SKM-1 (cell line): ENCODE results near the gene NTPCR.
"Not testable (repeated sequence)": the region's sequence is repeated elsewhere in the genome, so short reads cannot be mapped to it uniquely, and the experiment has no call there.

Experiments
- DNase-seq: peaks from one replicate; lab custom pipeline; 2025; ENCODE audit not compliant: unreplicated experiment; lab: John Stamatoyannopoulos, UW

NTPCR gene

GRCh38 chr1:232983375-232983774 is 33.0 kb downstream of the NTPCR start:
- DNase-seq = no peak

DNA sequence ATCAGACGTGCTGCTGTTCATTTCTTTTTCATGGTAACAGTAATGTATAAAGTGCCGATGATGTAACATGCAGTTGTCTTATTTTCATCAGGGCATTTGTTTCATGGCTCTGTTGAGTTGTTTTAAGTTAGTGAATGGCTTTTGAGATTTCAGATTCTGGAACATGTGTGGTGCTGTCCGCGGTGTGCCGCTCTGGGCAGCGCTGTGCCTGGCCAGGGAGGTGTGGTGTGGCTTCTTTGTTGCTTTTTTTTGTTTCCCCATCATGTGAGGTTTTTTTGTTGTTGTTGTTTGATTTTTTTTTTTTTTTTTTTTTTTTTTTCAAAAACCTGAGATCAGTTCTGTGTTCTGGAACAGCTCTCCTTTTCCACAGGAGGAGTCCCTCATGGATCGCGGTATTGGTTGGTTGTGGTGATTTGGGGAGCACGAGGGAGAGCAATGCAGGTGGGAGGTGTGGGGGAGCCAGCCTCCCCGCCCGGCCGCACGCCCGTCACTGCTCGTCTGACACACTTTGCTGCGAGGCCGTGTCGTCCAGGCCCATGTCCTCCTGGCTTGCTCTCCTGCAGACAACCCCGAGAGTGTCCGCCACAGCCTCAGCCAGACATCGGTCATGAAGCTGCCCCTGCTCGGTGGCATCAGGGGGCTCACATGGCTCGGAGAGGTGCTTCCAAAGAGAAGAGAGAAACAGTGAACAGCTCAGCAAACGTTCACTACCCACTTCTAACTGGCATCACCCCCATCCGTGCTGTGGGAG is 33.6 kb downstream of the NTPCR start:
- no peak for DNase-seq

- DNase-seq = no peak
These were observed 34.4 kb downstream of the NTPCR start for GRCh38 chr1:232984577-232985425.

- DNase-seq = no peak
These were observed 35.6 kb downstream of the NTPCR start for GRCh38 chr1:232985882-232986526.

DNA sequence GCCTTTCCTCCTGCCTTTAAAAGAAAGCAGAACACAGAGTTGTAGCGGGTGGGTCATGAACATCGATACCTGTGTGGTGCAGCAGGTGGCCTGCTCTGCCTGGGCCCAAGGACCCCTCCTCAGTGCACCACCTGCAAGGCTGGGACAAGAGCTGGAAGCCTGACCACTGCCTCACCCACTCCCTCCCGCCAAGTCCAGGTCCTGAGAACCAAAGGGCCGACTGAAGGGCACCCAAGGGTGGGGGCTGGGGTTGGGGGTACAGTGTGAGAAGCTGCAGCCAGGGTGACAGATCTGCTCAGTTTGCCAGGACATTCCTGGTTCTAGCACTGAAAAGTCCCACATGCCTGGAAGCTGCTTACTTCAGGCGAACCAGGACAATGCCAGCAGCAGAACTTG is 36.1 kb downstream of the NTPCR start:
- DNase-seq = no peak

GRCh38 chr1:232987046-232987773 is 36.8 kb downstream of the NTPCR start:
- no peak for DNase-seq

GRCh38 chr1:232987774-232988140 is 37.3 kb downstream of the NTPCR start:
- DNase-seq = no peak

DNA sequence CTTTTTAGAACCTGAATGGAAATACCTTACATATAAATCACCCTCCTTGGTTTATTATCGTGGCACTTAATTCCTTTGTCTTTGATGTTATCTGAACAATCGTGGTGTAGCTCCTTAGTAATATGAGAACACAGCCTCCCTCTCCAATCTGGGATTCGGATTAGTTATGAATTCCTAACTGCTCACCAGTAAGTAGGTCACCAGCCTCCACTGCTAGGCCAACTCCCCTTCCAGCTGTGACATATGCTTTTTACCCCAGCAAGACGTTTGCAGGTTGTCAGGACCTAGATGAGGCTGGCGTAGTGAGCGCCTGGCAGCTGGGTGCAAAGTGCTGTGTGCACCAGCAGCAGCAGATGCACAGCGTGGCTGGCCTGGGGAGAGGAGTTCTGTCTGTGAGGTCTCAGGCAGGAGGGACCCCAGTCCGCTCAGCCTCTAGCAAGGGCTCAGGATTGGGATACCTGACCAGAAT is 38.2 kb downstream of the NTPCR start:
- no peak for DNase-seq

DNA sequence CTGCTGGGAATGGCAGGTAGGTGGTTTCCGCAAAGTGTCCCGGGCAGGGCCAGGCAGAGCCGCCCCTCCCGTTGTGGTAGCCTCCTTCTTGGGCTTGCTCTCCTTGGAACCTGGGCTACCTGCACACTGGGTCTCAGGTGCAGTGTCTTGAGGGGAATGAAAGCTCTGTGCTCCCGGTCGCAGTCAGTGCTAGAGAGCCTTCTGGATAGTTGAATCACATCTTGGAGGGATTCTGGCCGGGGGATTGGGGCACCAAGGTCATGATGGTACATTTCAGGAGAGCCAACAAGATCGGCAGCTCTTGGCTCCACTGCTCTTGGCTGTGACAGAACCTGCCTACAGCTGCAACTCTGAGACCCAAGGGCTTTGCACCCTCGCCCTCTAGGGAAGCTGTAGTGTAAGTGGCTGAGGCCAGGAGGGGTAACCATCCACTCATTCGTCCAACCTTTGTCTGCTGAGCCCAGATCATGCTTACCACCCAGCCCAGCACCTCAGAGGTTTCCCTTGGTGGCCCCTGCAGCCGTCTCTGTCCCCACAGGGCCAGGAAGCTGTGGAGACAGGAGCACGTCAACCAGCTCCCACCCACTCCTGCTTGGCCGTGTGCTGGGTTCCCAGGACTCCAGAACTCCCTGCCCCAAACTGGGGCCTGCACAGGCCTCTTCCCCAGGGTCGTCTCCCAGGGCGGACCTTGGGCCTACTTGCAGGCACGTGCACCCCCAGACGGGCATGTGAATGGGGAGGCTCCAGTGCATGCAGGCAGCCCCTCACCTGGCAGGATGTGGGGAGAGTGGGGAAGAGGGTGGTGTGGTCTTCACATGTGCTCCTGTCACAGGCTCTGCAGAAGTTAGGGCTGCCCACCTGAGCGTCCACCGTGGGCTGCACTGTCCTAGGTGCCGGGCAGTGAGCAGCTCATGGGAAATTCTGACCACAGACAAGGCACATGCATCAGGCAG is 40.0 kb downstream of the NTPCR start:
- DNase-seq = no peak

DNA sequence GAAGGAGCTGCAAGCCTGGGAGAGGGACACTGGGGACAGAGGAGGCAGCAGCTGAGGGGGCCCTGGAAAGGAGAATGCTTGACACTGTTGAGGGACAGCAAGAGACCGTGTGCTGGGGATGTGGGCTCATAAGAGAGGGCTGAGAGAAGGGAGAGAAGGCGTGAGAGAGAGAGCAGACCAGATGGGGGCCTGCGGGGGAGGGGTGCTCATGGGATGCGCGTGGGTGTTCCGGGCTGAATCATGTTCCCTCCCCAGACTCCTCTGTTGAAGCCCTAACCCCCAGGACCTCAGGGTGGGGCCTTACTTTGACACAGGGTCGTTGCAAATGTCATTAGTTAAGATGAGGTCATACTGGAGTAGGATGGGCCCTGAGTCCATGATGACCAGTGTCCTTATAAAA is 40.8 kb downstream of the NTPCR start:
- no peak for DNase-seq

- DNase-seq = no peak
These were observed 41.8 kb downstream of the NTPCR start for GRCh38 chr1:232992227-232992626.

- DNase-seq = no peak
These were observed 43.1 kb downstream of the NTPCR start for GRCh38 chr1:232993555-232993954.

- DNase-seq = no peak
These were observed 44.8 kb downstream of the NTPCR start for GRCh38 chr1:232995189-232995588.

DNA sequence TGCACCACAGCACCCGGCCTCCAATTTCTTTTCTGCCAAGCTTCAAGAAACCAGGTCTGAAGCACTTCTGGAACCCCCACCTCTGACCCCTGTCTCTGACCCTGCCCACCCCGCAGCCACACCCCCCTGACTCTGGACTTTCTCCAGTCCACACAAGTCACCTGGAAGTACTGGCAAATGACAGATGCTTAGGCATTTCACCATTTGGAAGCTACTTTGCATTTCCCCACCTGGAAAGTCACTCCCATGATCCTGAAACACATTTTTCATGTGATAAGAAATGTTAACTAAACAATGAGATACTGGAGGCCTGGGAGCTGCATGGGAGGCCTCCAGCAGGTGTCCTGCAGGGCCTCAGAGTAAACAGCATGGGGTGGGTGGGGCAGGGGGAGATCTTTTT is 45.7 kb downstream of the NTPCR start:
- DNase-seq = no peak

- DNase-seq = no peak
These were observed 47.7 kb downstream of the NTPCR start for GRCh38 chr1:232998138-232998537.

DNA sequence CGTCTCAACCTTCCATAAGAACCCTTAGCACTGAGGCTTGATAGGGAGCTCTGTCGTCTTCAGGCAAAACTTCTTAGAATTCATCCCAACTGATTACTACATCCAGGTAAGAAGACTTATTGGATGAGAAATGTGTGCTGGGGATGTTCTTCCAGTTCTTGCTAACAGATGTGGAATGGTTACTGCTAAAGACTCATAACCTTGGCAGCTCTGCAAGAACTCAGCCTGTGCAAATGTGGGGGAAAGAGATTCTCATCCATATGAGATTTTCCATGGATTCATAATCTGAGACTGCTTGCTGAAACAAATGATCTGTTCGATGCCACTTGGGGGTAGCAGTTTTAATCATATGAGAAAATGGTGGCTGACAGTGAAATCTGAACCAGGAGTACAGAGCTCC is 48.2 kb downstream of the NTPCR start:
- no peak for DNase-seq

GRCh38 chr1:232999956-233000625 is 49.7 kb downstream of the NTPCR start:
- DNase-seq = no peak

GRCh38 chr1:233003638-233004037 is 53.2 kb downstream of the NTPCR start:
- DNase-seq = not testable (repeated sequence)

DNA sequence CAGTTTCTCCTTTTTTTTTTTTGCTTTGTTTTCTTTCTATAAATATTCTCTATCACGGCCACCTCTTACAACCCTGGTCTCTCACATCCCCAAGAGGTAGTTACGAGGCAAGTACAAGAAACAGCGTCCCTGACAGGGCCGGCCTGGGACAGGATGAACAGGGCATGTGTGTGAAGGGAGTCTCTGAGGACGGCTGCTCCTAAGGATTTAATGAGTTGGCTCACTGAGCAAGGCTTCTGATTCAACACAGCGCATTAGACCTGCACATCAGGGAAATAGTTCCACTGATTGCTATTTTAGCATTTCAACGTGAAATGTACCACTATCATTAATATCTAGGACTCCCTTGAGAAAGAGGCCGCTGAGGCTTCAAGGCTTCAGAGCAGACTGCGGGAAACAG is 54.0 kb downstream of the NTPCR start:
- no peak for DNase-seq
